Astrocyte of the hippocampus (primary cell): ENCODE measurements around the gene SH3PXD2A.
"Not testable (repeated sequence)": the region's sequence is repeated elsewhere in the genome, so short reads cannot be mapped to it uniquely, and the experiment has no call there.

Experiments used
- DNase-seq: peaks from one replicate; pipeline ENCODE4 v3.0.0; 2011; ENCODE audit warnings: low read depth, low spot score

SH3PXD2A gene

DNA sequence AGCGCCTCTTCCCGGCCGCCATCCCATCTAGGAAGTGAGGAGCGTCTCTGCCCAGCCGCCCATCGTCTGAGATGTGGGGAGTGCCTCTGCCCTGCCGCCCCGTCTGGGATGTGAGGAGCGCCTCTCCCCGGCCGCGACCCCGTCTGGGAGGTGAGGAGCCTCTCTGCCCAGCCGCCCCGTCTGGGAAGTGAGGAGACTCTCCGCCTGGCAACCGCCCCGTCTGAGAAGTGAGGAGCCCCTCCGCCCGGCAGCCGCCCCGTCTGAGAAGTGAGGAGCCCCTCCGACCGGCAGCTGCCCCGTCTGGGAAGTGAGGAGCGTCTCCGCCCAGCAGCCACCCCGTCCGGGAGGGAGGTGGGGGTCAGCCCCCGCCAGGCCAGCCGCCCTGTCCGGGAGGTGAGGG lies 248.3 kb downstream of the SH3PXD2A start:
- DNase-seq: not testable (repeated sequence)

DNA sequence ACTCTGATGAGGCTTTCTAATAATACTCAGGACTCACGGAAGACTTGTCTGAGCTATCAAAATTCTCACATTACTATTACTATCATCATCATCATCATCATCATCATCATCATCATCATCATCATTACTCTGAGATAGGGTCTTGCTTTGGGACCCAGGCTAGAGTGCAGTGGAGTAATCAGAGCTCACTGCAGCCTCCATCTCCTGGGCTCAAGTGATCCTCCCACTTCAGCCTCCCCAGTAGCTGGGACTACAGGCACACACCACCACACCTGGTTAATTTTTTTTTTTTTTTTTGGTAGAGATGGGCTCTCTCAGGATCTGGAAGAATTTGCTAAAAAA lies 249.3 kb downstream of the SH3PXD2A start:
- DNase-seq: not testable (repeated sequence)

DNA sequence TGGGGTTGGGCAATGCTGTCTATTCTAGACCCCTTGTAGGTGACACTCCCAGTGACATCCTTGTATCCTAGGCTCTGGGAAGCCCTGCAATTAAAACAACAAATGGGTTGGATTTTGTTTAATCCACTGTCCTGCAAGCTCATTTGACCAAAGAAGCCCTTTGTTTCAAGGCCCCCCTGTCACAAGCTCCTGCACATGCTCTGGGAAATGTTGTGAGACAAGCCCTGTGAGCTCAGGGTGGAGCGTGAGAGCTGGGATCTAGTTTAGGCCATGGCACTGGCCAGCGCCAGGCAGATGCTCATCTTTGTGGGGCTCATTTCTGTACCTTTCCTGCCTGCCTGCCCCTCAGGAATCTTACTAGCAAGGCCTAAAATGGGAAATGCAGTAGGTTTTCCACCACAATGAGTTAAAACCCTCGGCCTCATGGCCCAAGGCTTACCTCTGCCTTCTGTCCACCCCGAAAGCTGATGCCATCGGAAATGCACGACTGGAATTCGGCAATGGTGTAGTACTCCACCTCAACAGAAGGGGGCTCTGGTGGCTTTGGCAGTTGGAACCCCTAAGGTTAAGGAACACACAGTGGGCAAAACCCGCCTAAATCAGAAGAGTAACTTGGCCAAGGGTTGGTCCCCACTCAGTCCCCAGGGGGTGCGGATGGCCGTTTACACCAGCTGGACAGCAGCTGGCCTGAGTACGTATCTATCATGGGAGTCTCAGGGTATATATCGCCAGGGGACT lies 249.8 kb downstream of the SH3PXD2A start:
- DNase-seq: peak; percentile 23

DNA sequence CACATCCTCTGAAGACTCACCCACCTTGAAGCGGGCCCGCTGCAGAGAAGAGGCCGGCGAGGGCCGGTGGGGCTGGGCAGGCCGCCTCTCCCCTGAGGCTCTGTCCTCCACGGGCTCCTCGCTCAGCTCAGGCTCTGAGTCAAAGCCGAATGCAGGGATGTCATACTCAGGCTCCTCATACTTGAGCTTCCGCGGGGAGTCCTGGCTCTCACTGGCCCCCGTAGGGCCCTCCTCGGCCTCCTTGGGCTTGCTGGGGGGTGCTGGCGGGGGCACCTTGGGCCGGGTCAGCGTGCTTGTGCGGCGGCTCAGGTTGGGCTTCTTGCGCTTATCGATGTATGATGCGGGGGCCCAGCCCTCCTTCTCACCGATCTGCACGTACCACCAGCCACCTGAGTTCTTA lies 252.0 kb downstream of the SH3PXD2A start:
- no peak for DNase-seq

DNA sequence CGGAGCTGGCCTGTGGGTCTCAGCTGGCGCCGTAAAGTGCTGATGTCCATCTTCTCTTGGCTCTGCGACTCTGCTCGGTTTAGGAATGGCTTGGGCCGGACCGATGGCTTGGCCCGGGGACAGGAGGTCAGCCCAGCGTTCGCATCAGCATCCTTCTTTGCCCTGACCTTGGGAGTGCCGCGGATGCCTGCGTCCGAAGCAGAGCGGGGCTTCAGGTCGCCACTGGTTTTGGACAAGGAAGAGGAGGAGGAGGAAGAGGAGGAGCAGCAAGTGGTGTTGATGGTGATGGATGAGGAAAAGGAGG lies 252.6 kb downstream of the SH3PXD2A start:
- DNase-seq: no peak

DNA sequence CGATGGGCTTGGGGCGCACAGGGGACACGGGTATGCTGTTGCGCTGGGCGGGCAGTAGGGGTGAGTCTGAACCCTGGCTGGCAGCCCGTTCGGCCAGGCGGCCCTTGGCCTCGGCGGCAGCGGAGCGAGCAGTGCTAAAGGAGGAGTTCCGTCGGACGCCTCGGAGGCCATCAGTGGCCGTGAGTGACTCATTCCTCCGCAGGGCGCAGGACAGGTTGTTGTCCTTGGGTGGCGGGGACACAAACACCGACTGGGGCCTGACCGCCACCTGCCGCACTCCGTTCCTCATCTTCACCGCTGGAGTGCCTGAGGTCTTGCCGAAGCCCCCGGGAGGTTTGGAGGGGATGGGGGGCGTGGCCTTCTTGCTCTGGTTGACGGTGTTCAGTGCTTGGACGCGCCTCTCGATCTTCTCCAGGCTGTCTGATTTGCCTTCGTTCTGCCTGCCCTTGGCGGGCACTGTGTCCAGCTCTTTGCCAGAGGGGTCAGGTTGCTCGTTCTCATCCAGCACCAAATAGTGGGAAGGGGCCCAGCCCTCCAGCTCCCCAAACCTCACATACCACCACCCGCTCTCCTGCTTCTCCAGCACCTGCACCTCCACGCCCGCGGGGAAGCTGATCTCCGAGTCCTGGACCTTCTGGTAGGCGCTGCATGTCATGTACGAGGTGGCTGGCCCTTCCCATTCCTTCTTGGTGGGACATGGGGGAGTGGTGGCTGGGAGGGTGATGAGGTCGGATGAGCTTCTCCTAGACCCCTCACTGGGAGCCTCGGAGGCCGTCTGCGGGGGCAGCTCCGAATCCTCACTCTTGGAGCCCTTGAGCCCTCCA lies 253.1 kb downstream of the SH3PXD2A start:
- no peak for DNase-seq

DNA sequence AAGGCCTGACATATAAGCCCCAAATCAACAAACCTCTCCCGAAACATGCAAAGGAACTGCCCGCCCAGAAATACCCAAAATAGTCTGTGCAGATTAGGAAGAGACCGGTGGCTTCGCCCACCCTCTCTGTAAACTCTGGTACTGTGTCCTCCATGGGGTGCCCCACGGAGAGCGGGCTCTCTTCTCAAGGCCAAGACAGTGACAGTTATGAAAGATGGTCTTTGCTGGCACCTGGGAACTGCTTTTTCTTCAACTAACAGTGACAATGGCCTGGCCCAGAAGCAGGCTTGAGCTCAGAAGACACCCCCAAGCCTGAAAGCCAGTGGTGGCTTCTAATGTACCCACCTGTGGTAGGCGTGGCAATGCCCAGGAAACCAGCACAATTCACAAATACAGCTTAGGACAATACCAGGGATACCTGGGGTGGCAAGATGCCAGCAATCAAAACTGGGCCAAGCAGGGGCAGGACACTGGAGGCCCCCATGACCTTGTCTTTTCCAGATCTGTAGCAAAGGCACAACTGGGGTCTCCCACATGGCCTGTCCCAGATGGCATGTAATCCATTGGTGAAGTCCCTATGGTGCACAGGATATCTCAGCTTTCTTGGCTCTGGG lies 254.3 kb downstream of the SH3PXD2A start:
- DNase-seq: no peak

DNA sequence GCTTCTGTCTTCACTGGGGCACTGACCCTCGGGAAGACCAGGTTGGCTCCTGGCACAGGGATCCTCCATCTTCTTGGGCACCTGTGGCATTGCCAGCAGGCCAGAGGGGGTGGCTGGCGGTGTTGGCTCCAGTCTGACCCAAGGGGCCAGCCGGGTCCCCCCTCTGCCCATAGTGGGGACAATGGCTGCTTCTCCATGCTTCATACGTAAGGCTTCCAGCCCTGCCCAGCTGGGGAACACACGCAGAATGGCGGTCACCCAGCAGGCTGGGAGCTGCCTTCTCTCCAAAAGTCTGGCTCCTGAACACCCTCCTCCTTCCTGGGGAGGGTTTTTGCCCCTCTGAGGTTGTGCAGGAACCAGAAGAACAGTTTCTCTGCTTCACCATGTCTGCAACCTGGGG lies 255.1 kb downstream of the SH3PXD2A start:
- DNase-seq: no peak

DNA sequence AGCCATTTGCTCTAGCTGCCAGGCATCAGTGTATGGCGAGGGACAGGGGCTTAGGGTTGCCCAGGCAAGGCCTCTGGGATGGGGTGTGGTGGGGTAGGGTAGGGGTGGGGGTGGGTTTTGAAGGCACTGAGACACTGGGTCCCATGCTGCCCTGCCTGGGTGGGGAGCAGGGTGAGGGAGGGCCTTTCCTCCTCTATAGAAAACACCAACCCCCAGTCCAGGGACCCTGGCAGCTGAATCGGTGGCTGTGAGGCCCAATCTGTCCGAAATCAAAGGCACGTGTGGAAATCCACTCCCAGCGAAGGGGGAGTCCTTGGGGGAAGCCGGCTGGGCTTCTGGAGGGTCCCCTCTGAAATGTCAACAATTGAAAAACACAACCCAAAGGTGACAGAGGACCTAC lies 255.5 kb downstream of the SH3PXD2A start:
- no peak for DNase-seq

DNA sequence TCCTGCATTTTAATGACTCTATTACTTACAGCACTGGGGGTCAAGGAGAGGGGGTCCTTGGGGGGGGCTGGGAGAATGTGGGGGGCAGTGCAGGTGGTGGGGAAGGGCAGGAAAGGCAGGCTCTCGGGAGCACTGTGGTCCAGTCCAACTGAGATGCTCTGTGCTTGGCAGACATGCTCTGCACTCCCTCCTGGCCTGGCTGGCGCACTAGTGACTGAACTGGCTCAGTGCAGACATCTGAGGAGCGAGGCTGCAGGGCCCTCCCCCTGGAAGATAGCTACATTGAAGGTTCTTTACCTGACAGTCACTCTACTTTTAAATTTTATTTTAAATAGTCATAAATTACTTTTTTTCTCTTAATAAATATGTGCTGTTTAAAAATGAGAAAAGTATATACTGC lies 256.2 kb downstream of the SH3PXD2A start:
- DNase-seq: no peak

DNA sequence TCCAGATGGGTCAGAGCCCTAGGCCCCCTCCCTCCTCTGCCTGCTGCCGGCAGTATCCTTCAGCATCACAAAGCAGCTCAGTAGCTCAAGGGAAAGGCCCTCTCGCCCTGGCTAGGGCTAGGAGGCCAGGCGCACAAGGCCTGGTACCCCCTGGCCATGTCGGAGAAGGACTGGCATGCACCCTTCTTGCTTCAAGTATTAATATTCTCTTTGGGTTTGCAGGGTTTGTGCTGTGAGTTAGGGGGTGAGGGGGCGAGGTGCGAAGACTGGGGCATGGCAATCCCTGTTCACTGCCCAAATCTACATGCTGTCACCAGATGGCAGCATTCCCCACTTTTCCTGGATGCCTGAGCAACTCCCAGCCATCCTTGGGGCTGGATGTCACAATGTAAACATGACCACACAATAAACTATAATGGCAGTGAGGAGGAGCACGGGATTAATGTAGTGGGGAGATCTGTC lies 256.7 kb downstream of the SH3PXD2A start:
- peak; percentile 84 for DNase-seq

DNA sequence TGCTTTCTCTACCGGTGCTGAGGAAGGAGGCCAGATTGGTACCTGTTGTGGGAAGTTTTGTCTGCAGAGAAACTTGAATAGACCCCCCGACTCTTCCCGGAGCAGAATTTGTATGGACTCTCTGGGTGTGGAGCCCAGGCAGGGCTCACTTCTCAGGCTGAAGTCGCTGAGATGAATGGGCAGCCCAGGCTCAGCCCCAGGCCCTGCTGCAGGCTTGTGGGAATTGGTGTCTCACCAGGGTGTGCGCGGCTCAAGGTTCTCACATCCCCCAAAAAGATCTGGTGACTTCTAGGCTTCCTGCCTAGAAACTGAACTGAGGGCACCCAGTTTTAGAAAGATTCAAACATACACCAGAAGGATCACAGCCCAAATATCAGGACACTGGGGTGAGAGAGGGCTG lies 258.4 kb downstream of the SH3PXD2A start:
- DNase-seq: no peak

DNA sequence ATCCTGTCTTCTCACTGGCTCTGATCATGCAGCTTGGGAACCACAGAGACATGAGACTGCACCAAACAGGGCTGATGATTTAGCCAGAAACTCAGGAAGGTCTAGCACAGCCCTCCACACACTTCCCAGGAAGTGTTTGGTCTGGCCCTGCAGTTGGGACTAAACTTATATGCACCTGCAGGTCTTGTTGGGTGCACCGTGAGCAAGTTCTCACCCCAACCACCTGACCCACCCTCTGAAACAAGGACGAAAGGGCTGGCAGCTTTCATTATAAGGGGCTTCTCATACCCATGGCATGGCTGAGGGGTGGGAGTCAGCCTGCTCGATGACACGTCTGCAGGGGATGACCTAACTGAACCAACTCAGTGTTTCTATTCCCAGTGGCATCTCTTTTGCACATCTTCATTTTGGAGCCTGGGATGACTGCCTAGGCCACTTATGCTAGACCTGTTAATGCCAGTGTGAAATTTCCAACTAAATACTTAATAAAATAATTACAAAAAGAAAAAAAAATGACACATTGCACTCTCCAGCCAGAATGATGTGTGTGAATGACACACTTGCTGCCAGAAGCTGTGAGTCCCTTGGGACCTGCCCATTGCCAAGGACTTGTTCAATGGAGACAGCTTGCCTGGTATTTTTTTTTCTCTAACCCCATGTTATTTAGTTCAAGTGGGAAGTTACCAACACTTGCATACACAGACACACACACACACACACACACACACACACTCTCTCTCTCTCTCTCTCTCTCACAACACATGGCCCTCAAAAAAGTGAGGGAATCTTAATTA lies 259.2 kb downstream of the SH3PXD2A start:
- DNase-seq: no peak

DNA sequence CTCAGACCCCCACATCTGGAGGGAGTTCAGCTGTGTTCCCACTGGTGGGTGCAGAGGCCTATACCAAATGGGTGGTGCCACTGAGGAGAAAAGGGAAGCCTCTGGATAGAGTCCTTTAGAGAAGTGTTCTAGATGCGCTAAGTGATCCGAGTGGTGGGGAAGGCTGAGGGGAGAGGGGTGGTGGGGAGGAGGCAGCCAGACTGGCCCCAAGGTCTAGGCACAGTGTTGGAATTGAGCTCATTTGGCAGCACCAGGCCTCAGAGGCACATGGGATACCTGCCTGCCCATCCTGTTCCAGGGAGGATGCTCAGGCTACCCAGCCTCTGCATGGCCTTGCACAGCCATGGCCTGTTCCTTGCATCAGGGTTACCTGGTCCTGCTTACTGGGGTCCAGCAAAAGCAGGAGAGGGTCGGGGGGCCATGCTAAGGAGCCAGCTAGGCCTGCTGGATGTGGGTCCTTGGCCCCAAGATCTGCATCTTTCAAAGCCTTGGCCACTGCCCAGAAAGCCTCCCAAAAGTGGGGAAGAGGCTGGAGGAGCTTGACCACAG lies 262.3 kb downstream of the SH3PXD2A start:
- no peak for DNase-seq

DNA sequence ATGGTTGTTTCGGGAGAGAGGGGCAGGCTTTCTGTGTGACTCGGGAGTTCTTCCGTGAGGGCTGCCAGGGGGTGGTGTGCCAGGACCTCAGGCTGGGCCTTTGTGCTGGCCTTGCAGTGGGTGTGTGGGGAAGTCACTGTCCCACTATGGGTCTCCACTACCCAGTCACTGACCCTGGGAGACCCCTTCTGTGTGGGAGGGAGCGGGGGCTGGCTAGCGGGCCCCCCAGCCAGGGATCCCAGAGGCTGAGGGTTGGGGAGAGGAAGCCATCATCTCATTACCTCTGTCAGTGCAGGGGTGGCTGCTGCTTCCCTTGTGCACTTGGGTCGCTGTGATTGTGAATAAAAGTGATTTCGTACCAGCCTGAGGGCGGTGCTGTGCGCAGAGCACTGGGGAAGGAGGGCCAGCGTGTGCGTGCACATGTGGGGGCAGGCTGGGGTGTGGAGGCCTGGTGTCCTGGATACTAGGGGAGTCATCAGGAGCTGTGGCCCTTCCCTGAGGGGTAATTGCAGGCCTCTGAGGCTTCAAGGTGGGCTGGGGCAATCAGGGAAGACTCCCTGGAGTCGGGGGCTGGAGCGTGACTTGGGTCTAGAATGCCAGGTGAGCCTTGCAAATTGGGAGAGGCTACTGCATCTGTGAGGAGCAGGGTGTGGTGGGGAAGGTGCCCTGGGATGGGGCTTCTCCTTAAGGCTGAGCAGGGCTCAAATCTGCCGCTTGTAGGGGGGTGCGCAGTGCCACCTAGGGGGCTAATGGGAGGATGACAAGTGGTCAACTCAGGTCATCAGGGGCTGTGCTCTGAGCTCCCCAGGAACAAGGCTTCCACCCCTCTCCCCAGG lies 263.0 kb downstream of the SH3PXD2A start:
- peak; percentile 63 for DNase-seq

DNA sequence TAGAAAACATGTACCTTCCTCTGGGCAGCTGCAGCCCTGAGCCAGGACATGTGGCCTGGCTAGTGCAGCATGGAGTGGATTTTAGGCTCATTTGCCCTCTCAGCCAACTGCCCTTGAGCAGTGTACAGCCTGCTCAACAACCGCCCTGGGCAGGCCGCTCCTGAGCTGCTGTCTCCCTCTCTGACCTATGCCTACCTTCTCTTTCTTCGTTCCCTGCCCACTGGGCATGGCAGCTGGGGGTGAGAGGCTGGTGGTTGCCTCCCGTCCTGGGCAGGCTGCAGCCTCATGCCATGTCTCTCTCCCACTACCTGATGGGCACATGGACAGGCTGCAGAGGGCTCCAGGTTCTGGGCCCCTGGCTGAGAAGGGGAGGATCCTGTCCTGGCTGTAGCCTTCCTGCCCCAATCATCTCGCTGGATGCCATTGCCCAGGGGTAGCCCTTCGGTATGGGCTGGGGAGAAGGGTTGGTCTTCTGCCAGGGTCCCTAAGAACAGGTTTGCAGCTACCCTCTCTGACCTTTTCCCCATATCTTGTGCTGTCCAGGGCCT lies 264.6 kb downstream of the SH3PXD2A start:
- DNase-seq: no peak

DNA sequence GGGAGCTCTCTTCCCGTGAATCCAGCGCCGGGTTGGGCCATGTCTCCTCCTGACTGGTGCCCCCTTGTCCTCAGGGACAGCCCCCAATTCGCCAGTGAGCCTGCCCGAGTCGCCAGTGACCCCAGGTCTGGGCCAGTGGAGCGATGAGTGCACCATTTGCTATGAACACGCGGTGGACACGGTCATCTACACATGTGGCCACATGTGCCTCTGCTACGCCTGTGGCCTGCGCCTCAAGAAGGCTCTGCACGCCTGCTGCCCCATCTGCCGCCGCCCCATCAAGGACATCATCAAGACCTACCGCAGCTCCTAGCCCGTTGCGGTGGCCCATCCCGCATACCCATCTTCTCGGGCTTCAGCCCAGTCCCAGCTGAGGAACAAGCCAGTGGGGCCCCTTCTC lies 265.3 kb downstream of the SH3PXD2A start:
- no peak for DNase-seq

DNA sequence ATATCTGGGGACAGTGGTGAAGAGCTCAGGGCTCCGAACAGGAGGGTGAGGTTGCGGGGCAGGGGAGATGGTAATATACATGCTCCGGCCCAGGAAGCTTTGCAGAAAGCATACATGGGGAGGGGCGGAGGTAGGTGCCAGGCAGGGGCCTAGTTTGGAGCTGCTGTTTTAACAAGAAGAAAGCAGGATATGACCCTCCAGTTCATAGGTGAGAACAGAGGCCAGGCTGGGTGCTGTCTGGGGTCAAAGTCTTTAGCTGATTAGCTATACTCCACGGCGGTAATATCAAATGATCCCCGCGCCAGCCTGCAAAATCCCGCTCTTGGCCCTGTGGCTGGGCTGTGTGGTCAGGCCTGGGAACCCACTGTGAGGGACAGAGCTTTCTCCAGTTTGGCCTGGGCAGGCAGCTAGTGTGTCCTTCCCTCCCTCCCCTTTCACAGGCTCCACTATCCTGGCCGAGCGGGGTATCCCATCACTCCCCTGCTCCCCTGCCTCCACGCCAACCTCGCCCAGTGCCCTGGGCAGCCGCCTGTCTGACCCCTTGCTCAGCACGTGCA lies 266.2 kb downstream of the SH3PXD2A start:
- no peak for DNase-seq

DNA sequence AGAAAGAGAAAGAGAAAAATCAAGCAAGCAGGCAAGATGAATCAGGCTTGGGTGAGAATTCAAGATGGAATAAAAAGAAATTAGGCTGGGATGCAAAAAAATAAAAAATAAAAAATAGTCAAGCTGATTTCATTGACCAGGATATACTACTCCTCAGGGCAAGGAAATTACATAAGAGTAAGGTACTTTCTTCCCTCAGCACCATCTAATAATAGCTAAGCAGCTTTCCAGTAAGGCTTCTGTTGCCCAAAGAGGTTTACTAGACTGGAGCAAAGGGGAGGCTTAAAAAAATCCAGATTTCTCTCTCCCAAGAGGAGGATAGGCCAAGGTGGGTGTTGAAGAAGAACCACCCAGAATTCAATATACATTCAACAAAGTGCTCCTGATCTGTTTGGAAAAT lies 268.3 kb downstream of the SH3PXD2A start:
- no peak for DNase-seq

DNA sequence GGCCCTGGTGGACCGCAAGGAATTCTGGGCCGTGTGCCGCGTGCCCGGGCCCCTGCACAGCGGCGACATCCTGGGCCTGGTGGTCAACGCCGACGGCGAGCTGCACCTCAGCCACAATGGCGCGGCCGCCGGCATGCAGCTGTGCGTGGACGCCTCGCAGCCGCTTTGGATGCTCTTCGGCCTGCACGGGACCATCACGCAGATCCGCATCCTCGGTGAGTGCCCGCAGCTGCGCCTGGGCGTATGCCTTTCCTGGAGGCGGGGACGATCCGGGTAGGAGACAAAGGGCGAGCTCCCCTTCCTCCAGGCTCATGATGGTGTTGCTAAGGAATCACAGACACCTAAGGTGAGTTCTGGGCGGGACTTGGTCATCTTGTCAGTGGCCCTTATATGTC lies 270.4 kb downstream of the SH3PXD2A start:
- no peak for DNase-seq
